Stomach (tissue), 4 donors: ENCODE results near the gene GRID2IP.

Experiments
- EP300 ChIP-seq: sonication (generic); formaldehyde crosslinking; IDR thresholded peaks from one replicate; pipeline ENCODE4 v1.6.1; 2017; ENCODE audit warnings: antibody characterized with exemption
- TF ChIP-seq, protein P1 (sequence below), 7 experiments: fragments of 450-650 bp in 4 of 7; fragments of 200-600 bp in 3 of 7; sonication (generic) in 3 of 7; IDR thresholded peaks; one replicate each; pipeline ENCODE4 v1.5.1; 2016 to 2019; ENCODE audit warnings: antibody characterized with exemption in 7 of 7, control low read depth in 2 of 7, mild to moderate bottlenecking in 1 of 7

DNA sequence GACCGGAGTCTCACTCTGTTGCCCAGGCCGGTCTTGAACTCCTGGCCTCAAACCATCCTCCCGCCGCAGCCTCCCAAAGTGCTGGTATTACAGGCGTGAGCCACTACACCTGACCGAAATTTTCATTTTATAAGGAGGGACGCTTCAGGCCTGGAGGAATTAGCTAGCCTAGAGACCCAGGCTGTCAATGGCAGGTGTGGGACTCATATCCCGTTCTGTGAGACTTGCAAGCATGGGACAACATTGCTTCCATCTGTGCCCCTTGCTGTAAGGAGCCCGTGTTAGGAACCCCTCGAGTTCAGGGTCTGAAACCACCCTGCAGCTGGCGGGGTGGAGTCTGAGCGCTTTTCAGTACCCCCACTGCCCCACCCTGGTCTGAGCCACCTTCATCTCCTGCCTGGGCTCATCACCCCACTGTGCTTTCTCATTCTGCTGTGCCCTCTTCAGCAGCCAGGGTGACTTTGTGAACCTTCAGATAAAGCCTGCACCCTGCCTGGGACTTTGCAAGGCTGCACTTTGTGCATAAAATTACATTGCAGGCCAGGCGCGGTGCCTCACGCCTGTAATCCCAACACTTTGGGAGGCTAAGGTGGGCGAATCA lies 102.2 kb downstream of the GRID2IP start:
- TF ChIP-seq, protein P1, sequence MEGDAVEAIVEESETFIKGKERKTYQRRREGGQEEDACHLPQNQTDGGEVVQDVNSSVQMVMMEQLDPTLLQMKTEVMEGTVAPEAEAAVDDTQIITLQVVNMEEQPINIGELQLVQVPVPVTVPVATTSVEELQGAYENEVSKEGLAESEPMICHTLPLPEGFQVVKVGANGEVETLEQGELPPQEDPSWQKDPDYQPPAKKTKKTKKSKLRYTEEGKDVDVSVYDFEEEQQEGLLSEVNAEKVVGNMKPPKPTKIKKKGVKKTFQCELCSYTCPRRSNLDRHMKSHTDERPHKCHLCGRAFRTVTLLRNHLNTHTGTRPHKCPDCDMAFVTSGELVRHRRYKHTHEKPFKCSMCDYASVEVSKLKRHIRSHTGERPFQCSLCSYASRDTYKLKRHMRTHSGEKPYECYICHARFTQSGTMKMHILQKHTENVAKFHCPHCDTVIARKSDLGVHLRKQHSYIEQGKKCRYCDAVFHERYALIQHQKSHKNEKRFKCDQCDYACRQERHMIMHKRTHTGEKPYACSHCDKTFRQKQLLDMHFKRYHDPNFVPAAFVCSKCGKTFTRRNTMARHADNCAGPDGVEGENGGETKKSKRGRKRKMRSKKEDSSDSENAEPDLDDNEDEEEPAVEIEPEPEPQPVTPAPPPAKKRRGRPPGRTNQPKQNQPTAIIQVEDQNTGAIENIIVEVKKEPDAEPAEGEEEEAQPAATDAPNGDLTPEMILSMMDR (IDR thresholded peaks at IDR 0.05): no peak
- no peak for TF ChIP-seq EP300
